Activated CD8-positive, alpha-beta memory T cell treated with anti-CD3 and anti-CD28 coated beads, Interleukin-2, amount 50 U/mL, for 1 hour (primary cell): Measurements from ENCODE around the gene MRPL11.
"Not testable (repeated sequence)": the region's sequence is repeated elsewhere in the genome, so short reads cannot be mapped to it uniquely, and the experiment has no call there.

Source experiments
- DNase-seq: peaks from one replicate; pipeline ENCODE4 v3.0.0-alpha.2; 2020; ENCODE audit errors: extremely low read depth

MRPL11 gene

DNA sequence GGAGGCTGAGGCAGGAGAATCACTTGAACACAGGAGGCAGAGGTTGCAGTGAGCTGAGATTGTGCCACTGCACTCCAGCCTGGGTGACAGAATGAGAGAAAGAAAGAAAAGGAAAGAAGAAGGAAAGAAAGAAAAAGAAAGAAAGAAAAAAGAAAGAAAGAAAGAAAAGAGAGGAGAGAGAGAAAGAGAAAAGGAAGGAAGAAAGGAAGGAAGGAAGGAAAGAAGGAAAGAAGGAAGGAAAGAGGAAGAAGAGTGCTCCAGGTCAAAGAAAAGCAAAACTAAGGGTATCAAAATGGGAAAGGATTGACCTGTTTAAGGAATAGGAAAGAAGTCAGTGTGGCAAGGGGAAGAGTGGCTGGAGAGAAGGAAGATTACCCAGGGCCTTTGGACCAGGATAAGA is 7.4 kb downstream of the MRPL11 start:
- not testable (repeated sequence) for DNase-seq

DNA sequence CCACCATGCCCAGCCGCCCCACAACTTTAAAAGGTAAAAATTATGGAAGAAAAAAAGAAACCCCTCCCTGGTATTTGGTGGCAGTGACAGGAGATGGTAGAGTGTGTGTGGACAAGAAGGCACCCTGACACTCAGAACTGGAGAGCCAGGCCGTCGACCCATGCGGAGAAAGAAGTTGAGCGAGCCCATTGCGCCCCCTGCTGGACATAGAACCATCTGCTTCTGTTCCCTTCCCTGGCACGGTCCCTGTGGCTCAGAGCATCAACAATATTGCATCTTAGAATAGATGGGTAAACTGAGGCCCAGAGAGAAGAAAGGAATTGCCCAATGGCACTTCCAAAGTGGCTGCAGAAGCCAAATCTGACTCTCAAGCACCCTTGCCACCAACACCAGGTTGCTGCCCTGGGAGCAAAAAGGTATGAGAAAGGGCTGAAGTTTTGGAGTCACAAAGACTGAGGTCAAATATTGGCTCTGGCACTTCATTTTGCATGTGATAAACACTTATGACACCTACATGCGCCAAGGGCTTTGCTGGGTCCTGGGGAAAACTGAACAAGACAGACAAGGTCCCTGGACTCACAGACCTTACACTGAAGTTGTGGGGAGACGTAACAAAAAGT is 8.6 kb downstream of the MRPL11 start:
- DNase-seq, result peak; percentile 37

DNA sequence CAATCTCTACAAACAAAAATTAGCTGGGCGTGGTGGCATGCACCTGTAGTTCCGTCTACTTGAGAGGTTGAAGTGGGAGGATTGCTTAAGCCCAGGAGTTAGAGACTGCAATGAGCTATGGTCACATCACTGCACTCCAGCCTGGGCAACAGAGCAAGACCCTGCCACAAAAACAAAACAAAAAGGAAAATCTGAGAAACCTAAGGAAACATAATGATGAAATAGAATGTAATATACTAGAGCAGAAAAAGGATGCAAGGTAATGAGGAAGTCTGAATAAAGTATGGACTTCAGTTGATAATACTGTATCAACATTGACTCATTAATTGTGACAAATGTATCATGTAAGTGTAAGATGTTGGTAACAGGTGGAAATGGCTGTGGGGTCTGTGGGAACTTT is 9.7 kb downstream of the MRPL11 start:
- no peak for DNase-seq

DNA sequence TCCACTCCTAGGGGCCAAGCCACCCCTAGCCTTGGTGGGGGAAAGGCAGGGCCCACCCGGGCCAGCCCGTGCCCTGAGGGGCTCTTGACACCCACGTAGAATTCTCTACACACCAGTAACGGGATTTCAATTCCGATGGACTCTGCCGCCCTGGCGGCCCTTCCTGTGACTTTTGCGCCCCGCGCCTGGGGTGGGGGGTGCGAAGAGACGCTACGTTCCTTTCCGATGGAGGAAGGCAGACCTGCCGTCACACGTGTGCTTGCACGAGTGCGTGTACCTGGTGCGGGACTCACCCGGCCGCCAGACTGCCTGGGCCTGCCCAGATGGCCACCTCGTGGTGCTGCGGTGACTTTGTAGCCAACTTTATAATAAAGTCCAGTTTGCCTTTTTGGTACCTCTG is 12.3 kb downstream of the MRPL11 start:
- DNase-seq, result no peak

DNA sequence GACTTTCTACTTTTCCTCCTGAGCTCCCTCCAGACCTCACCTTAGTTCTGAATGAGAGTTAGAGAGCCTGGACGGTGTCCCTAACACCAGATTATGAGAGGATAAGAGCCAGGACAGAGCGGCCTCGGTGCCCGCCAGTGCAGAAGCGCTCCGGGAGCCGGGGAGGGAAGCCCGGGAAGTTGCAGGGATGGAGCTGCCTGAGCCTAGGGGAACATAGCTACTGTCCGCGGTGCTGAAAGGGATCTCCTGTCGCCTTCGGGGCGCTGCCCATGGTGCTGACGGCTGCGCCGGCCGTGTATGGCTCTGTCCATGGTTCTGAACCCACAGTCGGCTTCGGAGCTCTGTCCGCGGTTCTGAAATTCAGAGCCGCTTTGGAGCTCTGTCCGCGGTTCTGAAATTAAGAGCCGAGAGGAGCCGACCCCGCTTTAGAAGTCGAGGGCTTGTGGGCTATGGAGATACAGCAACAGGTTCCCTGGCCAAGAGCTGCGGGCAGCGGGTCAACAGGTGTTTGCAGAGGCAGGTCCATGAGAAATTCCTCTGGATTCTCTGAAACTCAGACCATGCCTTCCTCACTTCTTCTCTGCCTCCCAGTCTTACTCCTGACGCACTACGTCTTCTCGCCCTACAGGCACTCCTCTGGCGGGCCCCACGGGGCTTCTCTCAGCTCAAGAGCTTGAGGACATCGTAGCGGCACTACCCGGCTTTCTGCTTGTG is 17.0 kb downstream of the MRPL11 start:
- DNase-seq, result peak; percentile 68

DNA sequence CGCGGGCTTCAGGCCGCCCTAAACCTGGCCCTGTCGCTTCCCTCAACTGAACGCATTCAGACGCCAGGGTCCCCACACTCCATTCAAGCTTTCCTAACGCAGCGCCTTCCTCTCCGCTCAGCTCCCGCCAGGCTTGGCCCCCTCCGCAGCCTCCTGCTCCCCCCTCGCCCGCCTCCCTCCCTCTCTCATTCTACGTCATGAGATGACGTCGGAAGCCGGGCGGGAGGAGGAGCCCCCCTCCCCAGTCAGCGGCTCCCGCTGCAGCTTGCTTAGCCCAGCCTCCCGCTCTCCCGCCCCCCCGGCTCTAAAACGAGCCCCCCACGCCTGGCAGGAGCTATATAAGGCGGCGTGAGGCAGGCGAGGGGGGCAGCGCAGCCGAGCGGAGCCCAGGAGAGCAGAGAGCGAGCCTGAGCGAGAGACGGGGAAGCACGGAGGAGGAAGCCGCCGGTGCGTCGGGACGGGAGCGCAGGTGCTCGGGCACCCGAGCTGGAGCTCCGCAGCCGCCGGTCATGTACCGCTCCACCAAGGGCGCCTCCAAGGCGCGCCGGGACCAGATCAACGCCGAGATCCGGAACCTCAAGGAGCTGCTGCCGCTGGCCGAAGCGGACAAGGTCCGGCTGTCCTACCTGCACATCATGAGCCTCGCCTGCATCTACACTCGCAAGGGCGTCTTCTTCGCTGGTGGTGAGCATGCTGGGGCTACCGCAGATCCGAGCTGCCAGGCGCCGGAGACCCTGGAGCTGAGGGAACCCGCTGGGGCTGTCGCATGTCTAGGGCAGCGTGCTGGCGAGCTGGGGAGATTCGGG is 17.8 kb downstream of the MRPL11 start, which contains the start of gene NPAS4:
Gene NPAS4, plus strand, starts transcription at position 365 of the 806 bp plus-strand sequence. Its CDS starts 145 bp downstream, at position 510.
- no peak for DNase-seq

DNA sequence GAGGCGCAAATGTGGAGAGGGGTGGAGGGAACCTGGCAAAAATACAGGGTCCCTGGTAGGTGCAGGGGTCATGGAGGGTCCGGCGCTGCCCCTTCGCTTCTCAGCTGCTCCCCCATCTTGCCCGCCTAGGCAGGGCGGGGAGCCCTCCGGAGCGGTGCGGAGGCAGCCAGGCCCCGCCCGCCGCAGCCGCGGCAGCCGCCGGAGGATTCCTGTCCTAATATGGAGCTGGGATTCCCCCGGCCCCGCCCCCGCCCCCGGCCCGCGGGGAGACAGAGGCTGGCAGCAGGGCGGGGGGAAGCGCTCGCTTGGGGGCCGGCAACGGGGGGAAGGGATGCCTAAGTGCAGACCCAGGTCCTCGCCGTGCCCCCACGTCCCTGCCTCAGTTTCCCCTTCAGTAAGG is 18.8 kb downstream of the MRPL11 start:
- DNase-seq, result no peak

DNA sequence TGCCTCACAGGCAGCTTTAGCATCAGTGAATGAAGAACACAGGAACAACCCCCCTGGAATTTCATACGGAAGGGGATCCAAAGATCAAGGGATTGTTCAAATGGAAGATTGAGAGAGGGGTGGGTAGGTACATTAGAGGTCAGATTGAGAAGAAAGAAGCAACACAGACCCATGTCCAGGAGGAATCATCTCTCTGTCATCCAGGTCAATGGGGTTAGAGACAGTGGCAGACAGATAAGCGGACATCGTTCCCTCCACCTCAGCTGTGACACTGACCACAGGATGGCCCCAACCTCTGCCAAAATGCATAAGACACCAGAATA is 19.7 kb downstream of the MRPL11 start:
- no peak for DNase-seq

DNA sequence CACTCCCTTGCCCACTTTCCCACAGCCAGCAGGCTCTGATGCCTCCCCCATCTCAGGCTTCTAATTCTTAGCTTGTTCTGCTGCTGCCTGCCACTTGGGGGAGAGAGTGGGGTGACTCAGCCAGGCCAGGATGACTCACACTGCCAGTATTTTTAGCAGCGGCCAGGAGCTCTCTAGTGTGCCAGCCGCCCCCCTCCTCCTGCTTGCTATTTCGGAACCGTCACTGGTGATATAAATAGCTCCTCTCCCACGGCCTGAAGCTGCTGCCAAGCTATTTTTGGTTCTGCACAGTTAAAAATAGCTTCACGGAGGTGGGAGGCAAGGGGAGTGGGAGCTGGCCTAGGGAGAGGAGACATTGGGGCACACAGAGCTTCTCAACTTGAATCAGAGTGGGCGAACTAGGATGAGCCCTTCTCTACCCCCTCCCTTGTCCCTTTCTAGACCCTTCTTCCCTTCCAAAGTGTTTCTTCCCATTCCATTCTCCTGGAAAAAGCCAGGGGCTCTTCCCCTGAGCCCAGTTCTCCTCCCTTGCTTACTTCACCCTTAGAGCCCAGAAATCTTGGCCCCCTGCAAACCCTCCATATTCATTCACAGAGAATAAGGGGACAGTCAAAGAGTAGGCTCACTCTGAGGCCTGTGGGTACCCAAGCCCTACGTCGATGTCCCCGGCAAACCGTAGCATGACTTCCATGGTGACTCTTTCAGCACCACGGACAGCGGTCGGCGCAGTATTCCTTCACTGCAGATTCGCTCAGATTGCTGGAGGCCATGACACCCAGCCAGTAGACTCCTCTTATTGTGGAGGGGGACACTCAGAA is 20.3 kb downstream of the MRPL11 start:
- no peak for DNase-seq

DNA sequence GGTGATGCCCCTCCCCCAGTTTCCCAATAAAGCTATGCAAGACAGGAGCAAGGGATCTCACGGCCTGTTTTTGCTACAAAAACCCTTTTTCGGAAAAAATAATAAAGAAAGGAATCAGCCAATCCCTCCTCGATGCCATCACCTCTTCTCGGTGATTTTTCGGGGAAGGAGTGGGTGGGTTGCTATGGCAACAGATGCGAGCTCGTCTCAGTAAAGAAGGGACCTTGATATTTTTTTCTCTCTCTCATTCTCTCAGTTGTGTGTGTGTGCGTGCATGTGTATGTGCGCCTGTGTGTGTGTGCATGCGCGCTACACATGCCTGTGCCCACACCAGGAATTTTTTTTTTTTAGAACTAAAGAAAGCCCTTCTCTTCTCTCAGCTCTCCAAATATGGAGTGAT is 21.6 kb downstream of the MRPL11 start:
- DNase-seq, result no peak

DNA sequence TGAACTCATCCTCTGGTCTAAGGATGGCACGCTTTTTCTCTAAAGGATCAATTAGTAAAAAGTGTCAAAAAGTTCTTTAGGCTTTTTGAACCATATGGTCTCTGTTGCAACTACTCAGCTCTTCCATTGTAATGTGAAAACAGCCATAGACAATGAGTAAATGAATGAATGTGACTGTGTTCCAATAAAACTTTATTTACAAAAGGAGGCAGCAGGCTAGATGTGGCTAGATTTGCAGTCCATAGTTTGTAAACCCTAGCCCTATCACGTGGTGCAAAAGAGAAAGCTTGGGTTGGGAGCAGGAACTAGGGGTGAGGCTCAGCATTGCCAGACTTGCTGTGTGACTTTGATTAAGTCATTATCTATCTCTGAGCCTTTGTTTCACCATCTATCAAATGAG is 23.2 kb downstream of the MRPL11 start:
- DNase-seq, result no peak

DNA sequence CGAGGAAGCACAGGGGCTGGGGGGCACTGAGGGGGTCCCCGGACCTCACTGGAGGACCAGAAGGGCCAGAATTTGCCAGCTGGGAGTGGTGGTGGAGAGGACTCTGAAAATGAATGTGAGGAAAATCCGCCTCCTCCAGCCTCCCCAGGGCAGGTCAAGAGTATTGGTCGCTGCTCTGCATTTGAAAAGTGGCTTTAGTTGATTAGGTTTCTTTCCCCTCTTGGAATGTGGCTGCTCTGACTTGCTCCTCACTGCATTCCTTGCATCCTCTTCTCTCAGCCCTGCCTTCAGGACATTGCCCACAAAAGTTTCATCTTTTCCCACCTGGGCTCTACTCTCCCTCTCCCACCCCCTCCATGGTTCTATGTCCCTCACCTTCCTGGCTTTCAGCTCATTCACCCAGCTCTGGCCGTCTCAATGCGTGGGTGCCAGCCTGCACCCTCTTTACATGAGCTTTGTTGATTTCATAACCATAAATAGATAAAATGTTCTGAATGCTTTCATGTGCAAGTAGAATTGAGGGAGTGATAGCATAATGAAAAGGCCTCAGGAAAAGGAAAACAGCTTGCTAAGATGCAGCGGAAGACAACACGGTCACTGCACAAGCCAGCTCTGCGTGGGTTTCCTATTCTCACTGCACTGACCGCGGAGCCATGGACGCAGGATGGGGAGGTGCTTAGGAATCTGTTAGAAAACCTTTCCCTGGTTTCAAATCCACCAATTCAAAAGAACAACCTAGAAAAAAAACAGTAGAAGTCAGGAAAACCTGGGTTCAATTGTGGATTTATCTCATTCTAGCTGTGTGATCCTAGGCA is 24.3 kb downstream of the MRPL11 start:
- DNase-seq, result no peak

DNA sequence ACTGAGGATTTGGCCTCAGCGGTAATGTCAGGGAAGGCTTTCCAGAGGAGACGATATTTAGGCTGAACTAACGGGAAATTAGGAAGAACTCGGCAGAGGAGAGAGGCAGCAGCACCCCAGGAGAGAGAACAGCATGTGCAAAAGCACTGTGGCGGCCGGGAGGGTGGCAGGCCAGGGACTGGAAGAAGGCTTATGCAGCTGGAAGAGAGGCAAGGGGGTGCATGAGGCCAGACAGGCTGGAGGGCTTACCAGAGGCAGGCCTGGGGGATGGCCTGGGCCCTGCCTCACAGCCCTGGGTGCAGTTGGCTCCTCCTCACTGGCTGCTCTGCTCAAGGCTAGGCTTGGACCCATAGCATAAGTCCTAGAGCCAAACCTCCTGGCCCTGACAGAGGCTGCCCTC is 25.5 kb downstream of the MRPL11 start:
- no peak for DNase-seq

DNA sequence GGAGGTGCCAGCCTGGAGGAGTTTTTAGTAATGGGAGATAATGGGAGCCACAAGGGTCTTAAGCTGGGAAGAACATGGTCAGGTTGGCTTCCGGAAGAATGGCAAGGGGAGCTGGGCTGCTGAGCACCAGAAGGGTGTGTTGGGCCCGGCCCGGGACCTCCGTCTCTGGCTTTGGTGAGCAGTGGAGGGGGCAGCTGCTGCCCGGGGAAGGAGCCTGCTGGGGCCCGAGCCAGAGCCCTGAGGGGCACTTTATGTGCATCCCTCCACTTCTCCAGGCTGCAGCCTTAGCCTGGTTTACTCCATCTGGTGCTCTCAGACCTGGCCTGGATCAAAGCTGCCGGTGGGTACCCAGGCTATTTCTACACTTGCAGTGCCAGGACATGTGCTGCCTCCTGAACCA is 26.5 kb downstream of the MRPL11 start:
- no peak for DNase-seq

DNA sequence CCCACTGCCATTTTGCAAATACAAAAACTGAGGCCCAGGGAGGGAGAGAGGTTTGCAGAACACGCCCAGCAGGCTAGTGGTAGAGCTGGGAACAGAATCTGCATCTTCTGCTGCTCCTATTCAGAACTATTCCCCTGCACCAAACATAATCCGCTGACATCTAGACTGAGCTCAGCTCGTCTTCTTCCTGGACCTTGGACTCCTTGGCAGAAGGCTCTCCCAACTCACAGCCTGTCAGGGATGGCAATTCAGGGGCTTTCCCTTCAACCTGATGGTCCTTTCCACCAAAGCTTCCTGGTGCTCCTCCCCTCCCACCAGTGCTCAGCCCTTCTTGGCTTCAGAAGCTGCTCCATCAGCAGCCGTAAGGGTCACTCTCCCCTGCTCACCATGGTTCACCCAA is 27.3 kb downstream of the MRPL11 start:
- no peak for DNase-seq

DNA sequence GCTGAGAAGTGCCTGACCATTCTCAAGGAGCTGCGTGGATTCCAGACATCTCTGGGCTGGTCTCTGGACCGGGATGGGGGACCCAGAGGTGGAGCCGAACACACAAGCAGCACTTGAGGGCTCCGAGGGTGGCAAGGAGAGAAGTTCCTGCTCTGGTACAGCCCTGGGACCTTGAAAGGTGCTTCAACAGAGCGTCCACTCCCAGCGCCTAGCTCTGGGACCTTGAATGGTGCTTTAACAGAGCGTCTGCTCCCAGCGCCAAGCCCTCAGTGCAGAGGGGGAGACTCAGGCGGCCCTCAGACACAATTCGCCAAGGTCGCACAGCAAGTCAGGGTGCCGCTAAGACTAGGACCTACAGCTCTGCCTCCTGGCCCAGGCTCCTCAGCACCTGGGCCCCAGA is 28.5 kb downstream of the MRPL11 start:
- DNase-seq, result no peak

DNA sequence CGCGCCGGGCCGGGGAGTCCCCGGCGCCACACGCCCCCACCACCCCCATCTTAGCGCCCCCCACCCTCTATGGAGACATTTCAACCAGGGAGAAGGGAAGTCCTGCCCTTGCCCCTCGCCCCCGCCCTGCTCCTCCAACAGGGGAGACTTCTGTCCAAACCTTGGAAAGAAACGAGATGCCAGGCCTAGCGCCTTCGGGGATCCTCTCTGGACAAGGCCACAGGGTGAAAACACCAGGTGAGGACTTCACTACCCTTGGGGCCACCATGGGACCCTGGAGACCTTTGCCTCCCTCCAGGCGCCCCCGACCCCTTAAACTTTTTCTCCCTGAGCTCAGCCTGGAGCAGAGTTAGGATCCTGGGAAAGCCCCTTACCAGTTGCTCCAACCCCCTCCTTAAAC is 29.4 kb downstream of the MRPL11 start:
- DNase-seq, result no peak

DNA sequence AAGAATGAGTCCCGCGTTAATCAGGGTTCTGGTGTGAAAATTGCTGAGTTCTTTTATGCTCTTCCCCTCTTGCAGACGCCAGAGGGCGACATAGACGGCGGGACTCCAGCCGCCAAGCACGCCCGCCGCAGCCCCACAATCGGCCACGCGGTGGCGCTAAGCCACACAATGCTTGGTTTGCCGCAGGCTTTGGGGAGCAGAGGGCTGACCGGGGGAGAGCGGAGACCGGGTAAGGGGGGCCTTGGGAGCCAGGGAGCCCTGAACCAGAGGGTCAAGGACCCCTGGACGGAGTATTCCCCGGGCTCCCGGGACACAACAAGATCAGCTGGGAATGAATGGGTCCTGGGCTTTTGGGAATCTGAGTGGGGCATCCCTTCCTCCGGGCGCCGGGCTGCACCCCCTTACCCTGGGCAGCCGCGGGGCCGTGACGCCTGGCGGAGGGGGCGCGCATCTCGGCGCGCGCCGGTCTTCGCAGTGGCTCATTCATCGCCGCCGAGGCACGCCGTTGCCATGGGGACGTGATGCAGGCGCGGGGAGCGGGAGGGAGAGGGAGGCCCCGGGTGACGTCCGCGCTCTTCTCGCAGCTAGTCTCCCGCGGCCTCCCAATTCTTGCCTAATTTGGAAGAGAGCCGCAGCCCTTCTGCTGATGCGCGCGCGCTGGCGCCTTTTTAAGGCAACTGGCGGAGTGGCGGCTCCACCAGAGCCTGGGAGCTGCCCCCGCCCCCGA is 30.0 kb downstream of the MRPL11 start:
- peak; percentile 75 for DNase-seq

DNA sequence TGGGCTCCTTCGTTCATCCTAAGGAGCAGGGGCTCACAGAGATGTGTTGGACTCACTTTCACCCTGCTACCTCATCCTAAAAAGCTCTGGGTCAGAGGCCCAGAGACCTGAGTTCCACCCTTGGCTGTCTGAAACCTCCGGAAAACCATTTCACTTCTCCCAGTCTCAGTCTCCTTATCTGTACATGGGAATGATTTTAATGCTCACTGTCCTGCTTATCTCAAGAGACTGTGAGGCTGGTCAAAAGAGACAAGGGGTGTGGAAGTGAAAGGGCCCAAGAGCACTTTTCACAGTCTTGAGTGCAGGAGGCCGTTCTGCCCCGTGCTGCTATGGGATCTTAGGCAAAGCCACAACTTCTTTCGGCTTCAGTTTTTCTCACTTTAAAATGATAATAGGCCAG is 31.0 kb downstream of the MRPL11 start:
- no peak for DNase-seq

DNA sequence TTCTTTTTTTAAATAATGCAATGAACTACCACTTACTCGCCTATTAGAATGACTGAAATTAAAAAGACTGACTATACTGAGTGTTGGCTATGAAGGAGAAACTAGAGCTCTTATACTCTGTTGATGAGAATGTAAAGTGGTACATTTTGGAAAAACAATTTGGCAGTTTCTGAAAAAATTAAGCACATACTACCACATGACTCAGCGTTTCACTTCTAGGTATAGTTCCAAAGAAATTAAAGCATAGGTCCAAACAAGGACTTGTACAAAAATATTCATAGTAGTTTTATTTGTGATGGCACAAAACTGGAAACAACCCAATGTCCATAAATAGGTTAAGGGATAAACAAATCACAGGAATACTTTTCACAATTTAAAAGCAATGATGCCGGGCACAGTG is 44.7 kb downstream of the MRPL11 start:
- DNase-seq, result no peak

DNA sequence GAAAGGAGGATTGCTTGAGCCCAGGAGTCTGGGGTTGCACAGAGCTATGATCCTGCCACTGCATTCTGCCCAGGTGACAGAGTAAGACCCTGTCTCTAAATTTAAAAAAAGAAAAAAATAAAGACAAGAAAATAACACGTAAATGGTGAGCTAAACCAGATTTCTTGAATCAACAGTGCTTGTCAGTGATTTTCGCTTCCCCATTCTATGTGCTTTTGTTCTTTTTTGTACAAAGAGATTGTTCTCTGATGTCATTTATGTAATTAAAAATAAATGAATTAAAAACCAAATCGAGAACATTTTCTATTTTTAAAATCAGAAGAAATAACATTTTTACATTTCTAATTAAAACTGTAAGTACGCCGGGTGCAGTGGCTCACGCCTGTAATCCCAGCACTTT is 47.3 kb downstream of the MRPL11 start:
- DNase-seq, result no peak
